ENCODE data around the gene IL31RA.

IL31RA gene

DNA sequence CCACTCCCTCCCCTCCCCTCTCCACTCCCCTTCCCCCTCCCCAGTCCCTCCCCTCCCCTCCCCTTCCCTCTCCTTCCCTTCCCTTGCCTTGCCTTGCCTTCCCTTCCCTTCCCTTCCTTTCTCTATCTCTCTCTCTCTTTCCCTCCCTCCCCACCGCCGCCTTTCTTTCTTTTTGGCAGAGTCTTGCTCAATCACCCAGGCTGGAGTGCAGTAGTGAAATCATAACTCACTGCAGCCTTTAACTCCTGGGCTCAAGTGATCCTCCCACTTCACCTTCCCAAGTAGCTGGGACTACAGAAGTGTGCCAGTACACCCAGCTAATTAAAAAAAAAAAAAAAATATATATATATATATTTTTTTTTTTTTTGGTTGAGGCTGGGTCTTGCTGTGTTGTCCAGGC, 45.5 kb downstream of the IL31RA start:
- DNase-seq (ENCODE audit: low read depth, low spot score) = no peak
- TF ChIP-seq, protein P1, sequence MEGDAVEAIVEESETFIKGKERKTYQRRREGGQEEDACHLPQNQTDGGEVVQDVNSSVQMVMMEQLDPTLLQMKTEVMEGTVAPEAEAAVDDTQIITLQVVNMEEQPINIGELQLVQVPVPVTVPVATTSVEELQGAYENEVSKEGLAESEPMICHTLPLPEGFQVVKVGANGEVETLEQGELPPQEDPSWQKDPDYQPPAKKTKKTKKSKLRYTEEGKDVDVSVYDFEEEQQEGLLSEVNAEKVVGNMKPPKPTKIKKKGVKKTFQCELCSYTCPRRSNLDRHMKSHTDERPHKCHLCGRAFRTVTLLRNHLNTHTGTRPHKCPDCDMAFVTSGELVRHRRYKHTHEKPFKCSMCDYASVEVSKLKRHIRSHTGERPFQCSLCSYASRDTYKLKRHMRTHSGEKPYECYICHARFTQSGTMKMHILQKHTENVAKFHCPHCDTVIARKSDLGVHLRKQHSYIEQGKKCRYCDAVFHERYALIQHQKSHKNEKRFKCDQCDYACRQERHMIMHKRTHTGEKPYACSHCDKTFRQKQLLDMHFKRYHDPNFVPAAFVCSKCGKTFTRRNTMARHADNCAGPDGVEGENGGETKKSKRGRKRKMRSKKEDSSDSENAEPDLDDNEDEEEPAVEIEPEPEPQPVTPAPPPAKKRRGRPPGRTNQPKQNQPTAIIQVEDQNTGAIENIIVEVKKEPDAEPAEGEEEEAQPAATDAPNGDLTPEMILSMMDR (IDR thresholded peaks at IDR 0.05; ENCODE audit: low read depth, low read length) = no peak
- in situ Hi-C loops (cut with HindIII; ENCODE audit: low sequenced_read_pairs) = no loop called here
- no peak overlapping the region for H3K4me3 ChIP-seq (ENCODE audit: low read depth, low read length)

GRCh38 chr5:55897206-55897894, 46.2 kb downstream of the IL31RA start:
- DNase-seq (ENCODE audit: low read depth, low spot score) = peak; percentile 10
- H3K4me3 ChIP-seq (ENCODE audit: low read depth, low read length) = no peak overlapping the region
- in situ Hi-C loops (cut with HindIII; ENCODE audit: low sequenced_read_pairs) = no loop called here
- TF ChIP-seq, protein P1 (IDR thresholded peaks at IDR 0.05; ENCODE audit: low read depth, low read length) = no peak

GRCh38 chr5:55897905-55898304, 46.7 kb downstream of the IL31RA start:
- DNase-seq (ENCODE audit: low read depth, low spot score) = peak; percentile 85
- TF ChIP-seq, protein P1 (IDR thresholded peaks at IDR 0.05; ENCODE audit: low read depth, low read length) = no peak
- H3K4me3 ChIP-seq (ENCODE audit: low read depth, low read length) = no peak overlapping the region
- in situ Hi-C loops (cut with HindIII; ENCODE audit: low sequenced_read_pairs) = no loop called here

DNA sequence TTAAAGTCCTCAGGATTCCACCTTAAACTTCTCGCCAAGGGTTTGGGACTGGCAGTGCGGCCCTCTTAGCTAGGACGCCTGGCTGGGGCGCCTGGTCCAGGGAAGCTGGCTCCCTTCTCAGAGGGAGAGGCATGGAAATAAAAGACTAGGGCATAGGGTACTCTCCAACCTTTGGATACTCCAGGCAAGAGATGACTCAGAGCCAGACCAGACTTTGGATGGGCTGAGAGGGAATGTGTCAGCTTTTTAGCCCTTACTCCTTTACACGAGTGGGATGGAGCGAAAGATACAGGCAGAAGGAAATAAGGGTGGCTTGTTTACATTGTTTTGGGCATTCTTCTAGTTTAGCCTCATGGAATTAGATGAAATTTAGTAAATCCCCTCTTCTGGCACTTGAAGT, 48.2 kb downstream of the IL31RA start:
- DNase-seq (ENCODE audit: low read depth, low spot score) = peak; percentile 32
- no peak overlapping the region for H3K4me3 ChIP-seq (ENCODE audit: low read depth, low read length)
- in situ Hi-C loops (cut with HindIII; ENCODE audit: low sequenced_read_pairs) = no loop called here
- TF ChIP-seq, protein P1 (IDR thresholded peaks at IDR 0.05; ENCODE audit: low read depth, low read length) = no peak

- H3K4me3 ChIP-seq (ENCODE audit: low read depth, low read length) = no peak overlapping the region
- in situ Hi-C loops (cut with HindIII; ENCODE audit: low sequenced_read_pairs) = no loop called here
- TF ChIP-seq, protein P1 (IDR thresholded peaks at IDR 0.05; ENCODE audit: low read depth, low read length) = no peak
- no peak for DNase-seq (ENCODE audit: low read depth, low spot score)
These were observed 48.9 kb downstream of the IL31RA start for GRCh38 chr5:55900068-55900467.

- H3K4me3 ChIP-seq (ENCODE audit: low read depth, low read length) = no peak overlapping the region
- in situ Hi-C loops (cut with HindIII; ENCODE audit: low sequenced_read_pairs) = no loop called here
- DNase-seq (ENCODE audit: low read depth, low spot score) = no peak
- TF ChIP-seq, protein P1 (IDR thresholded peaks at IDR 0.05; ENCODE audit: low read depth, low read length) = no peak
These were observed 49.6 kb downstream of the IL31RA start for GRCh38 chr5:55900776-55901175.

All from astrocyte of the spinal cord (primary cell).